CD4-positive, CD25-positive, alpha-beta regulatory T cell (primary cell): ENCODE measurements around the gene TMEM178B. TPM values are rescaled to one million over a fixed set of nuclear protein-coding genes. Genes with fewer than 3 reads are reported as not detected.
"Not testable (repeated sequence)": the region's sequence is repeated elsewhere in the genome, so short reads cannot be mapped to it uniquely, and the experiment has no call there.

Experiments used
- ATAC-seq, 2 donors: fragments of 150-1000 bp; cut with Tn5 transposase; one replicate each; pipeline ENCODE4 v1.10.0; 2021; ENCODE audit warnings: low read depth in 2 of 2, moderate number of reproducible peaks in 2 of 2, moderate library complexity in 1 of 2
- DNase-seq, 3 donors: peaks; one replicate each; pipeline versions ENCODE4 v3.0.0 to v3.0.0-alpha.2; 2012 to 2022; ENCODE audit warnings: mixed read lengths in 1 of 3
- H3K27ac ChIP-seq: one replicate; pipeline ENCODE4 v1.7.0; 2013; ENCODE audit warnings: mild to moderate bottlenecking, low read length; ENCODE audit not compliant: insufficient read depth, poor library complexity, severe bottlenecking
- H3K27me3 ChIP-seq: one replicate; pipeline ENCODE4 v1.7.0; 2013; ENCODE audit warnings: low read length; ENCODE audit not compliant: control insufficient read depth, insufficient read depth
- H3K36me3 ChIP-seq: one replicate; pipeline ENCODE4 v1.7.0; 2013; ENCODE audit warnings: mild to moderate bottlenecking, low read length, moderate library complexity; ENCODE audit not compliant: control insufficient read depth, insufficient read depth
- H3K4me1 ChIP-seq: 2 replicates; pipeline ENCODE4 v1.7.0; 2013; ENCODE audit warnings: mild to moderate bottlenecking, low read length; ENCODE audit not compliant: insufficient read depth, control insufficient read depth, poor library complexity, severe bottlenecking
- H3K4me3 ChIP-seq: one replicate; pipeline ENCODE4 v1.7.0; 2013; ENCODE audit warnings: low read depth, mild to moderate bottlenecking, low read length, moderate library complexity
- H3K9me3 ChIP-seq, 2 experiments: 1 replicate in 1 of 2; 2 replicates in 1 of 2; pipeline ENCODE4 v1.7.0; 2013; ENCODE audit warnings: low read length in 2 of 2, mild to moderate bottlenecking in 1 of 2, moderate library complexity in 1 of 2; ENCODE audit not compliant: control insufficient read depth in 2 of 2
- H3K27ac Mint-ChIP-seq, 3 donors: one replicate each; pipeline ENCODE4 v1.8.0; 2020 to 2022; ENCODE audit warnings: mild to moderate bottlenecking in 3 of 3, mixed read lengths in 3 of 3, moderate library complexity in 2 of 3
- H3K27me3 Mint-ChIP-seq: one replicate; pipeline ENCODE4 v1.8.0; 2022; ENCODE audit warnings: mild to moderate bottlenecking, mixed read lengths
- H3K36me3 Mint-ChIP-seq: one replicate; pipeline ENCODE4 v1.8.0; 2020; ENCODE audit warnings: mixed read lengths
- H3K4me1 Mint-ChIP-seq, 4 donors: one replicate each; pipeline ENCODE4 v1.8.0; 2020 to 2022; ENCODE audit warnings: mixed read lengths in 4 of 4, mild to moderate bottlenecking in 1 of 4
- H3K4me3 Mint-ChIP-seq, 4 donors: one replicate each; pipeline ENCODE4 v1.8.0; 2020 to 2022; ENCODE audit warnings: mild to moderate bottlenecking in 4 of 4, mixed read lengths in 4 of 4, moderate library complexity in 3 of 4
- H3K9me3 Mint-ChIP-seq, 7 donors: one replicate each; pipeline ENCODE4 v1.8.0; 2020 to 2022; ENCODE audit warnings: mixed read lengths in 7 of 7, mild to moderate bottlenecking in 3 of 7, moderate library complexity in 2 of 7
- polyA plus RNA-seq, 4 donors: library from polyadenylated mRNA; unstranded; fragments of 300-500 nt; fragmentation: Illumina TruSeq; gene quantifications; one replicate each; pipeline ENCODE4 v1.2.3, GENCODE V29; 2021
- total RNA-seq: library from RNA; stranded (reverse); gene quantifications from one replicate; pipeline ENCODE4 v1.2.3, GENCODE V29; 2022

The TMEM178B gene
- total and polyA plus RNA-seq, 5 donors from 2014 or later: 0.10 TPM; not detected in 4

DNA sequence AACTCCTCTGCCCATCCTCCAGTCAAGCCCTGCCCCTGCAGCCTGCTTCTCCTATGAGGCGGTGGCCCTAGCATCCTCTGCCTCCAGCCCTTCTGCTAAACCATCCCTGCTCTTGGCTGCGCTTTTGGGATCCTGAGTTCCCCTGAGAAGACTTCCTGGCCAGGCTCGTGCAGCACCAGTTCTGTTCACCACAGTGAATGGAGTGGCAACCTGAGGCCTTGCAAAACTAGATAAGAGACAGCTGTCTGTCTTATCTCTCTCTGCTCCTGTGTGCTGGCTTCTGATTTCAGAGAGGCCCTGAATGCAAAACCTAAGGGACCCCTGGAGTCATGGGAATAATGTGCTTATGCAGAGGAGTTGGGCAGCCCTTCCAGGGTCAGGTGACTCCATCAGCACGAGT lies 119.2 kb downstream of the TMEM178B start:
- H3K4me1 Mint-ChIP-seq: no peaks in the 10 kb centered on the region
- H3K9me3 ChIP-seq: no peaks in the 10 kb centered on the region
- H3K27ac Mint-ChIP-seq: no peak overlapping the region
- DNase-seq (no peak), ATAC-seq (no peak)
- H3K27me3 ChIP-seq: no peaks in the 10 kb centered on the region
- H3K4me1 ChIP-seq: no peaks in the 10 kb centered on the region
- peaks cover 0 to 2% (median 0%) of the 10 kb centered on the region in 7 donors for H3K9me3 Mint-ChIP-seq
- no peak overlapping the region for H3K4me3 ChIP-seq
- no peaks in the 10 kb centered on the region for H3K36me3 ChIP-seq
- H3K27me3 Mint-ChIP-seq: peaks cover 9% of the 10 kb centered on the region
- no peaks in the 10 kb centered on the region for H3K36me3 Mint-ChIP-seq
- no peak overlapping the region for H3K27ac ChIP-seq
- H3K4me3 Mint-ChIP-seq: no peak overlapping the region

DNA sequence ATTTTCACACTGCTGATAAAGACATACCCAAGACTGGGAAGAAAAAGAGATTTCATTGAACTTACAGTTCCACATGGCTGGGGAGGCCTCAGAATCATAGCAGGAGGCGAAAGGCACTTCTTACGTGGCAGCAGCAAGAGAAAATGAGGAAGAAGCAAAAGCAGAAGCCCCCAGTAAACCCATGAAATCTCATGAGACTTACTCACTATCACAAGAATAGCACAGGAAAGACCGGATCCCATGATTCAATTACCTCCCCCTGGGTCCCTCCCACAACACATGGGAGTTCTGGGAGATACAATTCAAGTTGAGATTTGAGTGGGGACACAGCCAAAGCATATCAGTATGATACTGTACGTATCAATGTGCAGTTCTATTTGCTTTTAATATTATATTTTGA lies 121.9 kb downstream of the TMEM178B start:
- not testable (repeated sequence) for H3K36me3 Mint-ChIP-seq, H3K9me3 Mint-ChIP-seq, H3K4me1 Mint-ChIP-seq, H3K4me1 ChIP-seq, H3K9me3 ChIP-seq, H3K27me3 ChIP-seq, DNase-seq, H3K27ac Mint-ChIP-seq, H3K27ac ChIP-seq, H3K4me3 Mint-ChIP-seq, H3K4me3 ChIP-seq, H3K36me3 ChIP-seq, ATAC-seq
- H3K27me3 Mint-ChIP-seq: peaks cover 10% of the 10 kb centered on the region

DNA sequence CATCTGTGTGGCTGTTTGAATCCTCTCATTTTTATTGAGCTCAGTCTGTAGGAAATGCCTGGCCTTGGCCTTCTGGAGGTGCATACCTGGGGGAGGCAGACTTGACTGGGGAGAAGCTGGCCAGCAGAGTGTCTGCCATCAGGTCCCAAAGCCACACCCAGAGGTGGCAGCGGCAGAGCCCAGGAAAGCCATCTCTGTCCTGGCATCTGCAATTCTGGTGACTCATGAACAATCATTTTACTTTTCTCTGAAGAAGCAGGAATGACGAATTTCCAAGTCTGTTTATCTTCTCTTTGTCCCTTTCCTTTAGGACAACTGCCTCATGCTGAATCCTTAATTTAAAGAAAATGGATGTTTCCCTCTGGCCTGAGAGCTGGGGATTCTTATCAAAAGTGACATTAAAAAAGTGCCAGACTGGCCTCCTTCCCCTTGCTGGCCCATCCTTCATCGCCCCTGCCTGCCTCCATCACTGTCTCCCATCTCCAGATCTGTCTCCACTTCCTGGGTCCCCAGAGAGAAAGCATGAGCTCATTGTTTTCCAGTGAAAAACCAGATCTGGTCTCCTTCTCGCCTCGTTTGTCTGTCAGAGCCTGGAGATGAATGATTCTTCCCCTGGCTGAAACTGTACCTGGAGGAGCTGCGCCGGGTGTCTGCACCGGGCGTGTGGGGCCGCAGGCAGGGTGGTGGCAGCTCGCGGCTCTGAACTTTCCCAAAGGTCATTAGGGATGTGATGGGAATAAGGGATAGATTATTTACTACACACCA lies 124.5 kb downstream of the TMEM178B start:
- Histone ChIP-seq H3K27me3 (no peaks in the 10 kb centered on the region), H3K9me3 (no peaks in the 10 kb centered on the region), H3K27ac (no peak overlapping the region), H3K36me3 (no peaks in the 10 kb centered on the region), H3K4me3 (no peak overlapping the region), H3K4me1 (no peaks in the 10 kb centered on the region)
- peaks cover 0 to 2% (median 0%) of the 10 kb centered on the region in 7 donors for H3K9me3 Mint-ChIP-seq
- no peak overlapping the region for H3K4me3 Mint-ChIP-seq
- peaks cover 10% of the 10 kb centered on the region for H3K27me3 Mint-ChIP-seq
- H3K27ac Mint-ChIP-seq: no peak overlapping the region
- DNase-seq (no peak), ATAC-seq (no peak)
- no peaks in the 10 kb centered on the region for H3K36me3 Mint-ChIP-seq
- no peaks in the 10 kb centered on the region for H3K4me1 Mint-ChIP-seq

DNA sequence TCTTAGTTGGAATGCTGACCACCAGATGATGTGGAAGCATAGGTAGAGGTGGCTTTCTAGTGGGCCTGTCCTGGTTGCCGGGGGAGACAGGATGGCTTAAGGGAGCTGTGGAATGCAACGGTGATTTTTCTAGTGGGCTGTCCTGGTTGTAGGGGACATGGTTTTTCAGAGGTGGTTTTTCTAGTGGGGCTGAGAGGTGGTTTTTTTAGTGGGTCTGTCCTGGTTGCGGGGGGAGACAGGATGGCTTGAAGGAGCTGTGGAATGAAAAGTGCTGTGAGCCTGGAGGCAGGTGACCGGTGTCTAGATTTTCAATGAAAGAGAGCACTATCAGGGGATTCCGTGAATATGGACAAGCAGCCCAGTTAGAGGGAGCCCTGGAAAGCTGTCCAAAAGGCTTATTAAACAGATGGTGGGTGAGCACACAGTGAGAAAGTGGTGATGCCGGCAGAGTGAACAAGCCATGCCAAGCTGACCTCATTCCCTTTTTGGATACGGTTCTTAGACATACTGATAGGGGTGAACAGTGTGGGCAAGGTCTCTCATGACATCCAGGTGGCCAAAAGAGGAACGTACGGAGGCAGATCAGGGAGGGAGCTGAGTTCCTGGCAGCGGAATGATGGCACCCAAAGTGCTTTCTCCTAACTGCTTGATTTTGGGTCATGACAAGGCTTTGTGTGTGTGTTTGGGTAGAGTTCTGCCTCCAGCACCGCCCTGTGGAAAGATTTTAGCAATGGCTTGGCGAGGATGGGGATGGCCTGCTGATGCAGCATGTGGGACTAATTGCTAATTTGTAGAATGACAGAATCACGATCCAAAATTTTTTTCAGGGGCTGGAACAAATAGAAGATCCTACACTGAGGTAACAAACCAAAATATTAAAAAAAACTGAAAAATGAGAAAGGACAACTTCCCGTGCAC lies 126.6 kb downstream of the TMEM178B start:
- no peaks in the 10 kb centered on the region for H3K36me3 Mint-ChIP-seq
- no peak overlapping the region for H3K27ac Mint-ChIP-seq
- H3K27ac ChIP-seq: no peak overlapping the region
- H3K27me3 Mint-ChIP-seq: peaks cover 4% of the 10 kb centered on the region
- no peaks in the 10 kb centered on the region for H3K9me3 ChIP-seq
- H3K27me3 ChIP-seq: no peaks in the 10 kb centered on the region
- no peaks in the 10 kb centered on the region for H3K36me3 ChIP-seq
- no peaks in the 10 kb centered on the region for H3K4me1 Mint-ChIP-seq
- no peaks in the 10 kb centered on the region for H3K4me1 ChIP-seq
- no peak for DNase-seq
- H3K4me3 ChIP-seq: no peak overlapping the region
- no peak overlapping the region for H3K4me3 Mint-ChIP-seq
- peaks cover 0 to 2% (median 0%) of the 10 kb centered on the region in 7 donors for H3K9me3 Mint-ChIP-seq
- no peak for ATAC-seq

DNA sequence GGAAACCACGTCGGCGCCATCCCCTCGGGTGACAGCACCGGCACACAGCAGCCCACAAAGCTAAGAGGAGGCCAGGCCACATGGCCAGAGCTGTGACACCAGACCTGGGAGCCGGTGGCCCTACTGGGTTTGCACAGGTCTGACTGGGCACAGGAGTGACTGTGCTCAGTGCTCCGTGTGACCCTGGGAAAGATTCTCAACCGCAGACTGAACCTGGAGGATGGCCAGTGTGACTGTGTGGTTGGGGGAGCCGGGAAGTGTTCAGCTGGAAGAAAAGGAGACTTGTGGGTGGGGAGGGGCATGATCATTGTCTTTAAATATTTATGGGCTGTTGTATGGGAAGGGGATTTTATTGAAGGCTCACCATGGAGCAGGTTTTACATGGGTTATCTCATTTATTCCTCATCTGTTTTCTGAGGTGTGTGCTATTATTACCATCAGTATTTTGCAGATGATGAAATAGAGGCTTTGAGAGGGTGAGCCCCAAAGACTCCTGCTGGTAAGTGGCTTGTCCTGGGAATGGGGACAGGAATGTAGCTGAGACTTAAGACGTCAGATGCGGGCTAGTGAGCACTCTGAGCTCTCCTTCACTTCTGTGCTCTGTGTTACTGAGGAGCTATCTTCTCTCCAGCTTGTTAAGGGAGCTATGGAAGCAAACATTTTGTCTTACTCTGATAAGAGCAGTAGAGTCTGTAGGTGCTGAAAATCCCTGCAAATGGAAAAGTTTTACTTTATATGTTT lies 127.5 kb downstream of the TMEM178B start:
- H3K4me1 Mint-ChIP-seq: no peaks in the 10 kb centered on the region
- Histone ChIP-seq H3K4me1 (no peaks in the 10 kb centered on the region), H3K36me3 (no peaks in the 10 kb centered on the region), H3K27ac (no peak overlapping the region), H3K4me3 (no peak overlapping the region), H3K27me3 (no peaks in the 10 kb centered on the region), H3K9me3 (no peaks in the 10 kb centered on the region)
- H3K4me3 Mint-ChIP-seq: no peak overlapping the region
- H3K27me3 Mint-ChIP-seq: peaks cover 4% of the 10 kb centered on the region
- H3K9me3 Mint-ChIP-seq: peaks cover 0 to 2% (median 0%) of the 10 kb centered on the region in 7 donors
- H3K36me3 Mint-ChIP-seq: no peaks in the 10 kb centered on the region
- no peak for DNase-seq
- H3K27ac Mint-ChIP-seq: no peak overlapping the region
- no peak for ATAC-seq

DNA sequence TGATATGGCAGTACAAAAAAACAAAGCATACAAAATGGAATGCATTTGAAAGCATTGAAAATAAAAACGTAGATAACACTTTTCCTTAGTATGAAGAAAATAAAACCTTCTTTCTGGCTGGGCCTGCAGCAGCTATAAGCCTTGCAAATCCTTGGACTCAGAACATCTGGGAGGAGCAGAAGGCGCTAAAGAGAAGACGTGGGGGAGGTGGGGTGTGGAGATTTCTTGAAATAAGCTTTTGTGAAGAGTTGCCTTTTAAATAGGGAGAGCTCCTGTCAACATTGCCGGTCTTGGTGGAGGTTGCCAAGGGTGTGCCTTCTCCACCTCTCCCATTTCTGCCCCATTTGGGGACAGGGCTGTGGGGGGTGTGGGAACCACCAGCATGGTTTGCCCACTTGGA lies 128.7 kb downstream of the TMEM178B start:
- H3K27ac ChIP-seq: no peak overlapping the region
- Mint-ChIP-seq H3K27ac (no peak overlapping the region), H3K27me3 (peaks cover 4% of the 10 kb centered on the region), H3K4me3 (no peak overlapping the region), H3K9me3 (peaks cover 0 to 2% (median 0%) of the 10 kb centered on the region in 7 donors), H3K4me1 (no peaks in the 10 kb centered on the region), H3K36me3 (no peaks in the 10 kb centered on the region)
- no peaks in the 10 kb centered on the region for H3K9me3 ChIP-seq
- no peaks in the 10 kb centered on the region for H3K36me3 ChIP-seq
- H3K27me3 ChIP-seq: no peaks in the 10 kb centered on the region
- no peak overlapping the region for H3K4me3 ChIP-seq
- DNase-seq (no peak), ATAC-seq (no peak)
- no peaks in the 10 kb centered on the region for H3K4me1 ChIP-seq

DNA sequence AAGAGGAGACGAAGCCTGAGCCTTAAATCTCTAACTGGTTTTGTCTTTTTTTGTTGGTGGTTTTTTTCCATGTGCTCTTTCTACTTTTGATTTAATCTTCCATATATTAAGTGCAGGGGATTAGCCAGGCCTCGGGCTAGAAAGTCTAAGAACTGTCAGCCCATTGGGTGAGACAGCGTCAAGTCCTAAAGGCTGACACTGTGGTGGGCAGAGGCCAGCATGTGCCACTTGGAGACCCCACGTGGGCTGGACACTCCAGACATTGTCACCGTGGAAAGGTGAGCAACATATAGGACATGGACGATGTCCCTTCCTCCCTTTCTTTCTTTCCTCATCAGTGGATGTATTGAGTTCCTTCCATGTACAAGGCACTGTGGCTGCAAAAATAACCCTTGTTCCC lies 129.3 kb downstream of the TMEM178B start:
- H3K4me1 ChIP-seq: no peaks in the 10 kb centered on the region
- H3K36me3 ChIP-seq: no peaks in the 10 kb centered on the region
- no peaks in the 10 kb centered on the region for H3K36me3 Mint-ChIP-seq
- ATAC-seq (no peak), DNase-seq (no peak)
- no peak overlapping the region for H3K4me3 ChIP-seq
- H3K9me3 ChIP-seq: no peaks in the 10 kb centered on the region
- H3K4me3 Mint-ChIP-seq: no peak overlapping the region
- peaks cover under 1% of the 10 kb centered on the region for H3K27me3 Mint-ChIP-seq
- H3K4me1 Mint-ChIP-seq: no peaks in the 10 kb centered on the region
- H3K27ac Mint-ChIP-seq: no peak overlapping the region
- H3K27me3 ChIP-seq: no peaks in the 10 kb centered on the region
- H3K9me3 Mint-ChIP-seq: no peaks in the 10 kb centered on the region
- H3K27ac ChIP-seq: no peak overlapping the region
